Measurements from ENCODE around the gene NLRC5. TPM values are rescaled to one million over a fixed set of nuclear protein-coding genes. Genes with fewer than 3 reads are reported as not detected.

Gene NLRC5
- 0.39 and 0.43 TPM in 2 replicates for total RNA-seq

GRCh38 chr16:56988948-56989945, at the start of gene NLRC5:
TSS of gene NLRC5 (plus strand) at chr16:56989557. CDS start at chr16:57020713, 31,156 bp downstream.

GRCh38 chr16:56961851-56962281, 27.5 kb upstream of the NLRC5 start, which contains the start of gene CETP:
TSS of gene CETP (plus strand) at chr16:56961950. CDS start at chr16:56961980, 30 bp downstream.

GRCh38 chr16:57091975-57092785, 102.8 kb downstream of the NLRC5 start, which contains the start of gene CPNE2:
TSS of gene CPNE2 (plus strand) at chr16:57092583. CDS start at chr16:57110743, 18,160 bp downstream.

Other genes with a start within 250 kb of the NLRC5 start
- gene SLC12A3, start 124.3 kb upstream of the NLRC5 start, total RNA-seq, result 0.22 and 1.6 TPM in 2 replicates
- gene HERPUD1, start 57.4 kb upstream of the NLRC5 start, total RNA-seq, result 124 and 232 TPM in 2 replicates
- gene CETP, start 27.6 kb upstream of the NLRC5 start, total RNA-seq, result not detected in 2 replicates
- 15.1 and 23.6 TPM in 2 replicates for gene CPNE2, start 103.0 kb downstream of the NLRC5 start, total RNA-seq
- gene PSME3IP1, start 196.5 kb downstream of the NLRC5 start, total RNA-seq, result 49.9 and 57.2 TPM in 2 replicates
- gene RSPRY1, start 196.8 kb downstream of the NLRC5 start, total RNA-seq, result 70.7 and 79.7 TPM in 2 replicates

Data from placental epithelial cell (primary cell).